ENCODE data around the gene NKAIN4. TPM values are rescaled to one million over a fixed set of nuclear protein-coding genes. Genes with fewer than 3 reads are reported as not detected.

NKAIN4 gene
- total RNA-seq, 4 donors from 2014 or later, result 40.9 TPM; not detected in 3

GRCh38 chr20:63294536-63294900 lies 40.3 kb upstream of the NKAIN4 start:
- Histone ChIP-seq H3K27ac (no peak overlapping the region), H3K27me3 (peaks cover 5 to 25% of the 10 kb centered on the region in 2 donors), H3K36me3 (no peaks in the 10 kb centered on the region), H3K4me1 (no peaks in the 10 kb centered on the region), H3K4me3 (no peak overlapping the region), H3K9me3 (no peaks in the 10 kb centered on the region)
- intact Hi-C loops (cut with DNase I; ENCODE audit: low total_unique reads), result no loop called here
- TF ChIP-seq CTCF (IDR thresholded peaks at IDR 0.05) (no peak), POLR2A (IDR thresholded peaks at IDR 0.05) (no peak)
- DNase-seq, result no peak

DNA sequence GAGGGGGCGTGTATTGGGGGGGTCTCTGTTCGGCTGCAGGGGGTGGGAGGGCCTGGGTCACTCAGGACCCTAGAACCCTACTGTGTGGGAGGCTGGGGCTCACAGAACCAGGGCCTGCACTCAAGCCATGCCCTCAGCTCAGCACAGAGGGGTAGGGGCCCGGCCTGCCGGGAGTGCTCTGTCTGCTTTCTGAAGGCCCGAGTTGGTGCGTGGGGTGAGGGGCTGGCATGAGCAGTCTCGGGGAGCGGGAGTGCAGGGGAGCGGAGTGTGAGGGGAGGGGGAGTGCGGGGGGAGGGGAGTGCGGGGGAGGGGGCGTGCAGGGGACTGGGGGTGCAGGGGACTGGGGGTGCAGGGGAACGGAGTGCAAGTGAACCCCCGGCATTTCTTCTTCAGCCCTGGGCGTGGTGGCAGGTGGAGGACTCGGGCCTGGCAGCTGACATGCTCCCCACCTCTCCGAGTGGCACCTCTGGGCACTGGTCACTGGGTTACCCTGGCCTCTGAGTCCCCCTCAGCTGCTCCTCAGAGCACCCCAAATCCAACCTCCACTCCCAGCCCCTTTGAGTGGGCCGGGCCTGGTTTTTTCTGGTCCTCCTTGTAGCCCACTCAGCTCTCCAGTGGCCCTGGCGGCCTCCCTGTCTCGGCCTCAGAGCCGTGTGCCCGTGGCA lies 39.7 kb upstream of the NKAIN4 start:
- no peaks in the 10 kb centered on the region for H3K4me1 ChIP-seq
- peaks cover 5 to 25% of the 10 kb centered on the region in 2 donors for H3K27me3 ChIP-seq
- H3K9me3 ChIP-seq, result no peaks in the 10 kb centered on the region
- H3K36me3 ChIP-seq, result no peaks in the 10 kb centered on the region
- no peak overlapping the region for H3K4me3 ChIP-seq
- no peak for DNase-seq
- H3K27ac ChIP-seq, result no peak overlapping the region
- intact Hi-C loops (cut with DNase I; ENCODE audit: low total_unique reads), result no loop called here
- TF ChIP-seq POLR2A (IDR thresholded peaks at IDR 0.05) (no peak), CTCF (IDR thresholded peaks at IDR 0.05) (no peak)

DNA sequence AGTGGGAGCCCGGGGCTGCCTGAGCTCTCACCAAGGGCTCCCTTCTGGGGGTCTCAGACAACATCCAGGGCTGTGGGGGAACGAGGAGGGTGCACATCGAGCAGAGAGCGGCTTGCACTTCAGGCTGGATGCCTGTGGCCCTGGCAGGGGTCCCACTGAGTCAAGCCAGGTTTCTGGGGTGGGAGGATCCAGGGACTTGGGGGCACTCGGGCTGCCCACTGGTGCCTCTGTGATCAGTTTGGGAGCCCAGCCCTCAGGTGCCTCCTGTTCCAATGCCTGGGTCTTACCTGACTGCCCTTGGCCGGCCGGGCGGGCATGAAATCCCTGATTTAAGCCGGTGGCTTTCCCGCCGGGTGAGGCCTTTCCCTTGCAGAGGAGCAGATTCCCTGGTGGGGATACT lies 39.2 kb upstream of the NKAIN4 start:
- Histone ChIP-seq H3K9me3 (no peaks in the 10 kb centered on the region), H3K4me3 (no peak overlapping the region), H3K36me3 (no peaks in the 10 kb centered on the region), H3K27me3 (peaks cover 5 to 21% of the 10 kb centered on the region in 2 donors), H3K27ac (no peak overlapping the region), H3K4me1 (no peaks in the 10 kb centered on the region)
- intact Hi-C loops (cut with DNase I; ENCODE audit: low total_unique reads), result no loop called here
- DNase-seq, result no peak
- TF ChIP-seq POLR2A (IDR thresholded peaks at IDR 0.05) (no peak), CTCF (IDR thresholded peaks at IDR 0.05) (no peak)

GRCh38 chr20:63292904-63293303 lies 38.6 kb upstream of the NKAIN4 start, which contains the start of gene COL20A1:
COL20A1 (plus strand) TSS chr20:63293186; CDS start chr20:63295108, 1,922 bp downstream.
- Histone ChIP-seq H3K9me3 (no peaks in the 10 kb centered on the region), H3K36me3 (no peaks in the 10 kb centered on the region), H3K27me3 (peaks cover 5 to 17% of the 10 kb centered on the region in 2 donors), H3K4me1 (no peaks in the 10 kb centered on the region), H3K27ac (no peak within 1 kb of the TSS), H3K4me3 (no peak within 1 kb of the TSS)
- intact Hi-C loops (cut with DNase I; ENCODE audit: low total_unique reads), result no loop called here
- DNase-seq, result no peak
- no peak for TF ChIP-seq CTCF (IDR thresholded peaks at IDR 0.05)

DNA sequence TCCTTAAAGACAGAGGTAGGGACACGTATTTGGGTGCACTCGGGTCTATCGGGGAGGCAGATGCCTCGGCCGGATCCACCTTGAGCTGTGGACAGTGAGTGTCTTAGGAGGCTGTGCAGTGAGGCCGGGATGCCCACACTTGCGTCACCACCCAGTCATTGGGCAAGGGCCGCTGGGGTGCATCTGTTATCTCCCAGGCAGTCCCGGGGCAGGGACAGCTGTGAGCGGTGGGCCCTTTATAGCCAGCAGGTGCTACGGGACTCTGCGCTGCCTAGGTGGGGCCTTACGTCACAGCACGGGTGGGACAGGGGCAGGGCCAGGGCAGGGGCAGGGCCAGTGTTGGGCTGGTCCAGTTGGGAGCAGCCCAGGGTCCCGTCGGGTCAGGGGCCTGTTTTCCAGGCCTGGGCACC lies 38.0 kb upstream of the NKAIN4 start:
- H3K4me1 ChIP-seq, result no peaks in the 10 kb centered on the region
- H3K27me3 ChIP-seq, result peaks cover 5 to 11% of the 10 kb centered on the region in 2 donors
- no peaks in the 10 kb centered on the region for H3K9me3 ChIP-seq
- no peak overlapping the region for H3K4me3 ChIP-seq
- intact Hi-C loops (cut with DNase I; ENCODE audit: low total_unique reads), result no loop called here
- no peak overlapping the region for H3K27ac ChIP-seq
- TF ChIP-seq POLR2A (IDR thresholded peaks at IDR 0.05) (no peak), CTCF (IDR thresholded peaks at IDR 0.05) (no peak)
- H3K36me3 ChIP-seq, result no peaks in the 10 kb centered on the region
- DNase-seq, result no peak
